ENCODE data around the gene GCN1.

DNA sequence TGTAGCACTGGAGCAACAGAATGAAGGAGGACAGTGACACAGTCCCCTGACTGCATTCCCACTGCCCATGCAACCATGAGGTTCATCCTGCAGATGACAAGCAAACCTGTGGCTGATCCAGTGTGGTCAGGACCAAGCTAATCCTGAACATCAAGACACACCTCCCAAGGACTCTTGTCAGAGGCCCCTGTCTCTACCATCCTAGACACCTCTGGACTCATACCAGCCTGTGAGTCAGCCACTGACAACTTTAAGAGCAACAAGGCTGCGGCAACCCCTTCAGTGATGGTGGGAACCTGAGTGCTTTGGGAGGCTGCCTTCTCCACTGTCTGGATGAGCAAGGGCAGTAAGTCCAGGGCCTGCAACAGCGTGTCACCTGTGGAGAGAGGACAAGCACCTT is 24.6 kb downstream of the GCN1 start:
- TF ChIP-seq EZH2 (IDR thresholded peaks at IDR 0.05) (no peak), FOXP2 (optimal IDR thresholded peaks at IDR 0.05; ENCODE audit: control extremely low read depth, extremely low read length, insufficient read depth) (no peak), POLR2AphosphoS5 (IDR thresholded peaks at IDR 0.05; ENCODE audit: borderline replicate concordance, low read depth, low read length) (no peak)

Measured in SK-N-MC (cell line).